ENCODE data around the gene SNX32.
"Not testable (repeated sequence)": the region's sequence is repeated elsewhere in the genome, so short reads cannot be mapped to it uniquely, and the experiment has no call there.

SNX32 gene

GRCh38 chr11:65883786-65884715, 50.3 kb downstream of the SNX32 start:
- DNase-seq (ENCODE audit: low read depth, low spot score): no peak

GRCh38 chr11:65884716-65885092, 50.9 kb downstream of the SNX32 start:
- no peak for DNase-seq (ENCODE audit: low read depth, low spot score)

GRCh38 chr11:65885231-65885630, 51.5 kb downstream of the SNX32 start:
- DNase-seq (ENCODE audit: low read depth, low spot score): no peak

- DNase-seq (ENCODE audit: low read depth, low spot score): no peak
Observed at GRCh38 chr11:65885808-65886536, 52.2 kb downstream of the SNX32 start.

- DNase-seq (ENCODE audit: low read depth, low spot score): no peak
Observed at GRCh38 chr11:65886826-65887722, 53.3 kb downstream of the SNX32 start.

GRCh38 chr11:65887723-65888162, 54.0 kb downstream of the SNX32 start:
- no peak for DNase-seq (ENCODE audit: low read depth, low spot score)

GRCh38 chr11:65888163-65888814, 54.5 kb downstream of the SNX32 start, which contains the start of gene FIBP:
Gene FIBP, minus strand, starts transcription at chr11:65888471. Its CDS starts 53 bp downstream, at chr11:65888418.
- DNase-seq (ENCODE audit: low read depth, low spot score): peak; percentile 81

- DNase-seq (ENCODE audit: low read depth, low spot score): no peak
Observed at GRCh38 chr11:65890324-65891218, 56.8 kb downstream of the SNX32 start, which contains the start of gene CCDC85B. Gene CCDC85B, plus strand, starts transcription at chr11:65890673. Its CDS starts 111 bp downstream, at chr11:65890784.

- DNase-seq (ENCODE audit: low read depth, low spot score): no peak
Observed at GRCh38 chr11:65891219-65892136, 57.7 kb downstream of the SNX32 start.

GRCh38 chr11:65892137-65892540, 58.4 kb downstream of the SNX32 start:
- not testable (repeated sequence) for DNase-seq (ENCODE audit: low read depth, low spot score)

- DNase-seq (ENCODE audit: low read depth, low spot score): no peak
Observed at GRCh38 chr11:65892661-65893317, 59.0 kb downstream of the SNX32 start.

GRCh38 chr11:65894034-65894591, 60.4 kb downstream of the SNX32 start:
- no peak for DNase-seq (ENCODE audit: low read depth, low spot score)

GRCh38 chr11:65895482-65895981, 61.8 kb downstream of the SNX32 start:
- no peak for DNase-seq (ENCODE audit: low read depth, low spot score)

- DNase-seq (ENCODE audit: low read depth, low spot score): no peak
Observed at GRCh38 chr11:65896034-65896999, 62.6 kb downstream of the SNX32 start.

GRCh38 chr11:65897020-65897471, 63.3 kb downstream of the SNX32 start:
- no peak for DNase-seq (ENCODE audit: low read depth, low spot score)

- DNase-seq (ENCODE audit: low read depth, low spot score): no peak
Observed at GRCh38 chr11:65898656-65899355, 65.0 kb downstream of the SNX32 start.

Measured in iPS DF 19.7 (cell line).